GM12872 (cell line): ENCODE results near the gene NXPH2.

Source experiments
- TF ChIP-seq, protein P1 (sequence below): IDR thresholded peaks from 3 replicates; pipeline ENCODE4 v1.5.1; 2011; ENCODE audit warnings: low read depth, mild to moderate bottlenecking, low read length, moderate library complexity; ENCODE audit not compliant: insufficient read depth

The NXPH2 gene

GRCh38 chr2:138777996-138778395 is 2.2 kb downstream of the NXPH2 start:
- TF ChIP-seq, protein P1, sequence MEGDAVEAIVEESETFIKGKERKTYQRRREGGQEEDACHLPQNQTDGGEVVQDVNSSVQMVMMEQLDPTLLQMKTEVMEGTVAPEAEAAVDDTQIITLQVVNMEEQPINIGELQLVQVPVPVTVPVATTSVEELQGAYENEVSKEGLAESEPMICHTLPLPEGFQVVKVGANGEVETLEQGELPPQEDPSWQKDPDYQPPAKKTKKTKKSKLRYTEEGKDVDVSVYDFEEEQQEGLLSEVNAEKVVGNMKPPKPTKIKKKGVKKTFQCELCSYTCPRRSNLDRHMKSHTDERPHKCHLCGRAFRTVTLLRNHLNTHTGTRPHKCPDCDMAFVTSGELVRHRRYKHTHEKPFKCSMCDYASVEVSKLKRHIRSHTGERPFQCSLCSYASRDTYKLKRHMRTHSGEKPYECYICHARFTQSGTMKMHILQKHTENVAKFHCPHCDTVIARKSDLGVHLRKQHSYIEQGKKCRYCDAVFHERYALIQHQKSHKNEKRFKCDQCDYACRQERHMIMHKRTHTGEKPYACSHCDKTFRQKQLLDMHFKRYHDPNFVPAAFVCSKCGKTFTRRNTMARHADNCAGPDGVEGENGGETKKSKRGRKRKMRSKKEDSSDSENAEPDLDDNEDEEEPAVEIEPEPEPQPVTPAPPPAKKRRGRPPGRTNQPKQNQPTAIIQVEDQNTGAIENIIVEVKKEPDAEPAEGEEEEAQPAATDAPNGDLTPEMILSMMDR, result no peak

GRCh38 chr2:138775736-138776135 is 4.5 kb downstream of the NXPH2 start:
- TF ChIP-seq, protein P1, result no peak

DNA sequence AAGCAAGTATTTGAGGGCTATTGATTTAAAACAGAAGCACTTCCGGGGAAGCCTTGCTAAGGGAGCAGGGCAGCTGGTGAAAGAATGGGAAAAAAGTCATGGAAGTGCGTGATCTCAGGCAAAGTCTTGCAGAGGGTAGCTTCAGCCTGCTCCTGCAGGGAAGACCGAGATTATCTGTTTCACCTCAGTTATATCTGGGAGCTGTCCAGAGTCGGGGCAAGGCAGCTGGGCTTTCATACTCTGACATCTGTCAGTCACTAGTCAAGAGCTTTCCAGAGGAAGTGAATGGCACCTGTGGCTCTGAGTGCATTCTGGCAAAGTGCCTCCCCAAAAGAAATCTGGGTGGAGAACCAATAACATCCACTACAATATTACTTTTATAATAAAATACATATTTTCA is 8.7 kb downstream of the NXPH2 start:
- TF ChIP-seq, protein P1, result no peak

- TF ChIP-seq, protein P1, result no peak
These were observed 13.1 kb downstream of the NXPH2 start for GRCh38 chr2:138767101-138767500.

DNA sequence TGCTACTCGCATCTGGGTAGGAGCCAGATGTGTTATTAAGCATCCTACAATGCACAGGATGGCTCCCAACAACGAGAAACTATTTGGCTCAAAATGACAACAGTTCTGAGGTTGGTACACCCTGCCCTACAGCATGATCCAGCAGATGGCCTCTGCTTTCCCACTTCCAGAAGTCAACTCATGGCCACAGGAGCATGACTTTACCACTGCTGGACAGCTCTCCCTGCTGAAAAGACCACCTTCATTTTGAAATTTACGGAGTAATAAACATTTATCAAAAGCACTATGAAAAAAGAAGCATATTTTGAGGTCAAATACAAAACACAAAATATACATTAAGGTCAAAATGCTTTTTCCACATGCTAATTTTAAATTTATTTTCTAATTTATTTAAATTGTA is 13.7 kb downstream of the NXPH2 start:
- TF ChIP-seq, protein P1, result no peak

DNA sequence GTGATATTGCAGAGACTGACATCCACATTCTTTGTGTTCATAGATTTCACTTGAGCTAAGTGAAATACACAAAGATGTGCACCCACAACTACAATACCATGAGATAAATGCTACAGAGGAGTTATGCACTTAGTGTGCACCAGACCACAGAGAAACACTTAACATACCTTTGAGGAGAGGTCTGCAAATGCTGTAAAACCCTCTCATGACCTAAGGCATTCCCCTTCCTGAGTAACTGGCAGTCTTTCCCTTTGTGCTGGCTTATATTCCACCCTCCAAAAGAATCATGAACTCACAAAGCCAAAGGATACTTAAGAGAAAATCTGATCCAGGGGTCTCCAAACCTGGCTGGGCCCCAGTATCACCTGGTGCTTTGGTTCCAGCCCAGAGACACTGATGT is 16.2 kb downstream of the NXPH2 start:
- TF ChIP-seq, protein P1, result no peak

DNA sequence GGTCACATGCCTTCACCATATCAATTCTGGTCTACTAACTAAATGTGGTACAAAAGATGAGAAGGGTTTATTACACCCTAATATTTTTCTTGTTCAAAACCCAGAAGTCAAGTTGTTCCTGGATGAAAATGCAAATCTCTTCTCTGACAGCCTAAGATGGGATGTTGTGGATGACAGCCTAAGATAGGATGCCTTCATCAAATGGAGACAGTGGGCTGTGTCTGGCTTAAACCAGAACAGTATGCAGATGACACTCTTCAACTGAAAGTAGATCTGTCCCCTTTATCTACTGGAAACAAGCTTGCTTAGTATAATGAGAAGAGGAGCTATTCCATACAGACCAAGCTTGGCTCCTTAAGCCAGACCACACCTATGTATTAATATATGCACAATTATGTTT is 17.7 kb downstream of the NXPH2 start:
- TF ChIP-seq, protein P1, result no peak

- TF ChIP-seq, protein P1, result no peak
These were observed 19.5 kb downstream of the NXPH2 start for GRCh38 chr2:138760676-138761075.
